Measurements from ENCODE around the gene ORM1.

DNA sequence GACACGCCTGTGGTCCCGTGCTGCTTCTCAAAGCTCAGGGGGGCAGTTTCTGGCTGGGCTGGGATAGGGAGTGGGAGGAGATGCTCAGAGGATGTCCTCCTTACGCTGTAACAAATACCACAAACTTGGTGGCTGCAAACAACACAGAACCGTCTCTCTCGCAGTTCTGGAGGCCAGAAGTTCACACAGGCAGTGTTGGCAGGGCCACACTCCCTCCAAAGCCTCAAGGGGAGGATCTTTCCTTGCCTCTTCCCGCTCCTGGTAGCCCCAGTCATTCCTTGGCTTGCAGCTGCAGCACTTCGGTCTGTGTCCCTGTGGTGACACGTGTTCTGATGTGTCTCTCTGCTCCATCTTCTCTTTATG is 10.4 kb upstream of the ORM1 start:
- TF ChIP-seq, protein P1, sequence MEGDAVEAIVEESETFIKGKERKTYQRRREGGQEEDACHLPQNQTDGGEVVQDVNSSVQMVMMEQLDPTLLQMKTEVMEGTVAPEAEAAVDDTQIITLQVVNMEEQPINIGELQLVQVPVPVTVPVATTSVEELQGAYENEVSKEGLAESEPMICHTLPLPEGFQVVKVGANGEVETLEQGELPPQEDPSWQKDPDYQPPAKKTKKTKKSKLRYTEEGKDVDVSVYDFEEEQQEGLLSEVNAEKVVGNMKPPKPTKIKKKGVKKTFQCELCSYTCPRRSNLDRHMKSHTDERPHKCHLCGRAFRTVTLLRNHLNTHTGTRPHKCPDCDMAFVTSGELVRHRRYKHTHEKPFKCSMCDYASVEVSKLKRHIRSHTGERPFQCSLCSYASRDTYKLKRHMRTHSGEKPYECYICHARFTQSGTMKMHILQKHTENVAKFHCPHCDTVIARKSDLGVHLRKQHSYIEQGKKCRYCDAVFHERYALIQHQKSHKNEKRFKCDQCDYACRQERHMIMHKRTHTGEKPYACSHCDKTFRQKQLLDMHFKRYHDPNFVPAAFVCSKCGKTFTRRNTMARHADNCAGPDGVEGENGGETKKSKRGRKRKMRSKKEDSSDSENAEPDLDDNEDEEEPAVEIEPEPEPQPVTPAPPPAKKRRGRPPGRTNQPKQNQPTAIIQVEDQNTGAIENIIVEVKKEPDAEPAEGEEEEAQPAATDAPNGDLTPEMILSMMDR (conservative IDR thresholded peaks at IDR 0.05 in 1 of 2, IDR thresholded peaks at IDR 0.05 in 1 of 2; ENCODE audit: low read depth in 1 of 2, low read length in 2 of 2): no peak
- no peak for TF ChIP-seq EZH2 (IDR thresholded peaks at IDR 0.05; ENCODE audit: low read length, missing control alignments)
